ENCODE data around the gene LCN6. TPM values are rescaled to one million over a fixed set of nuclear protein-coding genes. Genes with fewer than 3 reads are reported as not detected.

The LCN6 gene
- total and polyA plus RNA-seq, 2 donors: 7.1 TPM; not detected in 1

DNA sequence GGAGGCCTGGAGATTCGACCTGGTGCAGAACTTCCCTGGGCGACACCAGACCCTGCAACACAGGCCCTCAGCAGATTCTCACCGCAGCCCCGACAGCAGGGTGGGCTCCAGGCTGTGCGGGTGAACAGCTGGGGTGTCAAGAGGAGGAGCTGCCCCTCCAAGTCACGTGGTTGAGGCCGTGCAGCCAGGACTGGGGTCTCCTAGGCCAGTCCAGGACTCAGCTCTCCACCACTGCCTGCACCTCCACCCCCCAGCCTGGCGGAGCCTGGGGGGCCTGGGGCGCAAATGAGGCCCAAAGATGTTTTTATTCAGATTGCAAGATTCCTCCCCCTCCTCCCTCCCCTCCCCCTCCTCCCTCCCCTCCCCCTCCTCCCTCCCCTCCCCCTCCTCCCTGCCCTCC is 51.8 kb downstream of the LCN6 start:
- peaks cover 0 to 21% of the 10 kb centered on the region in 2 donors for H3K27me3 ChIP-seq (ENCODE audit: control insufficient read depth in 2 of 2, insufficient read depth in 1 of 2, low read length in 1 of 2)
- H3K9me3 ChIP-seq (ENCODE audit: control insufficient read depth in 2 of 2, insufficient read depth in 1 of 2, low read length in 1 of 2): no peaks in the 10 kb centered on the region
- H3K4me1 ChIP-seq (ENCODE audit: control insufficient read depth in 2 of 2, insufficient read depth in 2 of 2, low read length in 2 of 2): peaks cover 3 to 43% of the 10 kb centered on the region in 2 donors
- H3K4me3 ChIP-seq (ENCODE audit: low read length in 2 of 2): no peak overlapping the region
- DNase-seq (ENCODE audit: low read depth in 6 of 9, low spot score in 9 of 9): peak in 1 of 9 donors; percentile 49
- 60% methylated on average over 9 of the region's 9 CpGs for WGBS
- peak overlapping the region in 1 of 2 donors; percentile 74 for H3K27ac ChIP-seq (ENCODE audit: low read depth in 1 of 2, low read length in 1 of 2)
- H3K36me3 ChIP-seq (ENCODE audit: control insufficient read depth in 2 of 2, insufficient read depth in 2 of 2, low read length in 1 of 2): no peaks in the 10 kb centered on the region

- Histone ChIP-seq H3K4me3 (ENCODE audit: low read length in 2 of 2) (no peak overlapping the region), H3K9me3 (ENCODE audit: control insufficient read depth in 2 of 2, insufficient read depth in 1 of 2, low read length in 1 of 2) (no peaks in the 10 kb centered on the region), H3K27ac (ENCODE audit: low read depth in 1 of 2, low read length in 1 of 2) (peak overlapping the region in 1 of 2 donors; percentile 74), H3K36me3 (ENCODE audit: control insufficient read depth in 2 of 2, insufficient read depth in 2 of 2, low read length in 1 of 2) (no peaks in the 10 kb centered on the region), H3K27me3 (ENCODE audit: control insufficient read depth in 2 of 2, insufficient read depth in 1 of 2, low read length in 1 of 2) (peaks cover 0 to 16% of the 10 kb centered on the region in 2 donors), H3K4me1 (ENCODE audit: control insufficient read depth in 2 of 2, insufficient read depth in 2 of 2, low read length in 2 of 2) (peaks cover 2 to 38% of the 10 kb centered on the region in 2 donors)
- no peak for DNase-seq (ENCODE audit: low read depth in 6 of 9, low spot score in 9 of 9)
- 46% methylated on average over 23 of the region's 23 CpGs for WGBS
Measured at GRCh38 chr9:136695955-136696354, 52.4 kb downstream of the LCN6 start.

- H3K4me1 ChIP-seq (ENCODE audit: control insufficient read depth in 2 of 2, insufficient read depth in 2 of 2, low read length in 2 of 2): peaks cover 0 to 33% of the 10 kb centered on the region in 2 donors
- H3K9me3 ChIP-seq (ENCODE audit: control insufficient read depth in 2 of 2, insufficient read depth in 1 of 2, low read length in 1 of 2): no peaks in the 10 kb centered on the region
- H3K27ac ChIP-seq (ENCODE audit: low read depth in 1 of 2, low read length in 1 of 2): peak overlapping the region in 1 of 2 donors; percentile 74
- no peak for DNase-seq (ENCODE audit: low read depth in 6 of 9, low spot score in 9 of 9)
- H3K27me3 ChIP-seq (ENCODE audit: control insufficient read depth in 2 of 2, insufficient read depth in 1 of 2, low read length in 1 of 2): peaks cover 0 to 12% of the 10 kb centered on the region in 2 donors
- no peaks in the 10 kb centered on the region for H3K36me3 ChIP-seq (ENCODE audit: control insufficient read depth in 2 of 2, insufficient read depth in 2 of 2, low read length in 1 of 2)
- WGBS: 87% methylated on average over 10 of the region's 10 CpGs
- H3K4me3 ChIP-seq (ENCODE audit: low read length in 2 of 2): no peak overlapping the region
Measured at GRCh38 chr9:136695435-136695895, 52.9 kb downstream of the LCN6 start.

DNA sequence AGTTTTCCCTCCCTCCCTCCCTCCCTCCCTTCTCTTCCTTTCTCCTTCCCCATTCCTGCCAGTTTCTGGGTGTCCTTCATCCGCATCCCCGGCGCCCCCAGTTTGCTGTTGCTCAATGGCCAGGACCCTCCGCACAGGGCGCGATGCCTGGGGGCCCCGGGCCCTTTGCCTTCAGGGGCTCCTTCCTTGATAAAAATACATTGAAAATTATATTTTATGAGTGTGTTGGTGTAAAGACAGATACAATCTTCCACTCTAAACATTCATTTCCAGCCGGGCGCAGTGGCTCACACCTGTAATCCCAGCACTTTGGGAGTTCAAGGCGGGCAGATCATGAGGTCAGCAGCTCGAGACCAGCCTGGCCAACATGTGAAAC is 53.5 kb downstream of the LCN6 start:
- Histone ChIP-seq H3K27ac (ENCODE audit: low read depth in 1 of 2, low read length in 1 of 2) (no peak overlapping the region), H3K27me3 (ENCODE audit: control insufficient read depth in 2 of 2, insufficient read depth in 1 of 2, low read length in 1 of 2) (peaks cover 0 to 8% of the 10 kb centered on the region in 2 donors), H3K4me3 (ENCODE audit: low read length in 2 of 2) (no peak overlapping the region), H3K4me1 (ENCODE audit: control insufficient read depth in 2 of 2, insufficient read depth in 2 of 2, low read length in 2 of 2) (peaks cover 0 to 28% of the 10 kb centered on the region in 2 donors), H3K9me3 (ENCODE audit: control insufficient read depth in 2 of 2, insufficient read depth in 1 of 2, low read length in 1 of 2) (no peaks in the 10 kb centered on the region), H3K36me3 (ENCODE audit: control insufficient read depth in 2 of 2, insufficient read depth in 2 of 2, low read length in 1 of 2) (no peaks in the 10 kb centered on the region)
- 98% methylated on average over 11 of the region's 11 CpGs for WGBS
- no peak for DNase-seq (ENCODE audit: low read depth in 6 of 9, low spot score in 9 of 9)

- WGBS: 77% methylated on average over 32 of the region's 32 CpGs
- peaks cover 0 to 28% of the 10 kb centered on the region in 2 donors for H3K4me1 ChIP-seq (ENCODE audit: control insufficient read depth in 2 of 2, insufficient read depth in 2 of 2, low read length in 2 of 2)
- H3K9me3 ChIP-seq (ENCODE audit: control insufficient read depth in 2 of 2, insufficient read depth in 1 of 2, low read length in 1 of 2): no peaks in the 10 kb centered on the region
- no peak overlapping the region for H3K4me3 ChIP-seq (ENCODE audit: low read length in 2 of 2)
- H3K27me3 ChIP-seq (ENCODE audit: control insufficient read depth in 2 of 2, insufficient read depth in 1 of 2, low read length in 1 of 2): peaks cover 0 to 8% of the 10 kb centered on the region in 2 donors
- DNase-seq (ENCODE audit: low read depth in 6 of 9, low spot score in 9 of 9): no peak
- no peaks in the 10 kb centered on the region for H3K36me3 ChIP-seq (ENCODE audit: control insufficient read depth in 2 of 2, insufficient read depth in 2 of 2, low read length in 1 of 2)
- no peak overlapping the region for H3K27ac ChIP-seq (ENCODE audit: low read depth in 1 of 2, low read length in 1 of 2)
Measured at GRCh38 chr9:136694163-136694871, 54.0 kb downstream of the LCN6 start.

Other genes with a start within 250 kb of the LCN6 start
- gene NOTCH1, start 202.5 kb downstream of the LCN6 start, total RNA-seq: 14.9 TPM
- 15.9 TPM for gene NOTCH1, start 202.5 kb downstream of the LCN6 start, polyA plus RNA-seq
- gene EGFL7, start 85.6 kb downstream of the LCN6 start, total RNA-seq: 18.1 TPM
- 118 TPM for gene EGFL7, start 85.6 kb downstream of the LCN6 start, polyA plus RNA-seq
- 8.2 TPM for gene AGPAT2, start 61.1 kb downstream of the LCN6 start, total RNA-seq
- gene AGPAT2, start 61.1 kb downstream of the LCN6 start, polyA plus RNA-seq: 28.8 TPM
- 10.1 TPM for gene DIPK1B, start 36.0 kb downstream of the LCN6 start, total RNA-seq
- 6.8 TPM for gene DIPK1B, start 36.0 kb downstream of the LCN6 start, polyA plus RNA-seq
- 1.2 TPM for gene LCN10, start 5.6 kb downstream of the LCN6 start, total RNA-seq
- 12.5 TPM for gene LCN10, start 5.6 kb downstream of the LCN6 start, polyA plus RNA-seq
- not detected for gene LCN8, start 9.7 kb upstream of the LCN6 start, total RNA-seq
- gene LCN8, start 9.7 kb upstream of the LCN6 start, polyA plus RNA-seq: 0.02 TPM
- 0.05 TPM for gene LCN15, start 16.0 kb upstream of the LCN6 start, total RNA-seq
- gene LCN15, start 16.0 kb upstream of the LCN6 start, polyA plus RNA-seq: 0.43 TPM
- 81.0 TPM for gene TMEM141, start 42.8 kb upstream of the LCN6 start, total RNA-seq
- 81.0 TPM for gene TMEM141, start 42.8 kb upstream of the LCN6 start, polyA plus RNA-seq
- gene CCDC183, start 47.8 kb upstream of the LCN6 start, total RNA-seq: 3.2 TPM
- gene CCDC183, start 47.8 kb upstream of the LCN6 start, polyA plus RNA-seq: 5.0 TPM
- 43.4 TPM for gene RABL6, start 59.4 kb upstream of the LCN6 start, total RNA-seq
- gene RABL6, start 59.4 kb upstream of the LCN6 start, polyA plus RNA-seq: 55.1 TPM
- gene AJM1, start 94.0 kb upstream of the LCN6 start, total RNA-seq: 0.42 TPM
- 1.8 TPM for gene AJM1, start 94.0 kb upstream of the LCN6 start, polyA plus RNA-seq
- 66.5 TPM for gene PHPT1, start 100.9 kb upstream of the LCN6 start, total RNA-seq
- gene PHPT1, start 100.9 kb upstream of the LCN6 start, polyA plus RNA-seq: 85.7 TPM
- 1.3 TPM for gene MAMDC4, start 103.8 kb upstream of the LCN6 start, total RNA-seq
- gene MAMDC4, start 103.8 kb upstream of the LCN6 start, polyA plus RNA-seq: 14.0 TPM
- gene EDF1, start 117.8 kb upstream of the LCN6 start, total RNA-seq: 410 TPM
- gene EDF1, start 117.8 kb upstream of the LCN6 start, polyA plus RNA-seq: 407 TPM
- gene TRAF2, start 138.0 kb upstream of the LCN6 start, total RNA-seq: 12.8 TPM
- 18.8 TPM for gene TRAF2, start 138.0 kb upstream of the LCN6 start, polyA plus RNA-seq
- gene FBXW5, start 196.2 kb upstream of the LCN6 start, total RNA-seq: 101 TPM
- 162 TPM for gene FBXW5, start 196.2 kb upstream of the LCN6 start, polyA plus RNA-seq
- gene C8G, start 196.7 kb upstream of the LCN6 start, total RNA-seq: 2.2 TPM
- gene C8G, start 196.7 kb upstream of the LCN6 start, polyA plus RNA-seq: 6.5 TPM
- 4.2 TPM for gene LCN12, start 203.7 kb upstream of the LCN6 start, total RNA-seq
- 14.4 TPM for gene LCN12, start 203.7 kb upstream of the LCN6 start, polyA plus RNA-seq
- gene PTGDS, start 229.0 kb upstream of the LCN6 start, total RNA-seq: 5.0 TPM
- 137 TPM for gene PTGDS, start 229.0 kb upstream of the LCN6 start, polyA plus RNA-seq
- gene LCNL1, start 234.5 kb upstream of the LCN6 start, total RNA-seq: 0.19 TPM
- 5.0 TPM for gene LCNL1, start 234.5 kb upstream of the LCN6 start, polyA plus RNA-seq
- gene PAXX, start 243.9 kb upstream of the LCN6 start, total RNA-seq: 68.9 TPM
- gene PAXX, start 243.9 kb upstream of the LCN6 start, polyA plus RNA-seq: 431 TPM
- gene CLIC3, start 248.0 kb upstream of the LCN6 start, total RNA-seq: 13.6 TPM
- gene CLIC3, start 248.0 kb upstream of the LCN6 start, polyA plus RNA-seq: 44.6 TPM

Data from thymus (tissue), 11 donors.